ENCODE results near the gene MYH13.
A peak's percentile ranks its signal among the peaks of the same experiment; 100 is the strongest.

The MYH13 gene

DNA sequence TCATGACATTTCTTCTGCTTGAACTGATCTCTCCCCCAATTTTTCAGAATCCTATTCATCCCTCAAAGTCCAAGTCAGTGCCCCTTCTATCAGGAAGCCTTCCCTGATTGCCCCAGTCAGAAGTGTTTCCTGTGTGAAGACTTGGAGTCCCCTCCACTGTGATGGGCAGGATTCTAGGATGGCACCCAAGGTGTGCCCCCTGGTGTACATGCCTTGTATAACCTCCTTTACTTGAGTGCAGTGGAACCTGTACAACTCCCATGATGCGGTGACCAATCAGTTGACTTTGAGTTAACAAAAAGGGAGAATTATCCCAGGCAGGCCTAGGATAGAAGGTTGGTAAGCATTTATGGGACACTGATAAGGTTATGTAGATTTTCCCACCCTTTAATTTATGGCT lies 23.4 kb downstream of the MYH13 start:
- no peak for DNase-seq (ENCODE audit: low read depth in 1 of 2, low spot score in 1 of 2)

DNA sequence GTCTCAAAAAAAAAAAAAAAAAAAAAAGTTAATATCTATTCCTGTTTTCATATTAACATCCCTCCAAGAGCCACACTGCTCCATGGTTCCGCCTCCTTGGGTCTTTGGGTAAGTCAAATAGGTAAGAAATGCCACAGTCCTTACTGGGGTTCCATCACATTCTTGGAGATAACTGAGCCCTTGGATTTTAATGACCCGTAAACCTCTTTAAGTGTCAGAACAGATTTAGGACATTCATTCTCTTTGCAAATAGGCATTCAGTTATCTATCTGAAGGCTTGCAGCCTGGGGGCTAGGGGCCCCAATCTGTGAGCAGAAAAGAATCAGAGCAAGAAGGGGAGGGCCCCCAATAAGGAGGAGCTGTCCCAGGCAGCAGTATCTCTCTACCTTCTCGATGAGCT lies 28.0 kb downstream of the MYH13 start:
- DNase-seq (ENCODE audit: low read depth in 1 of 2, low spot score in 1 of 2), result no peak

DNA sequence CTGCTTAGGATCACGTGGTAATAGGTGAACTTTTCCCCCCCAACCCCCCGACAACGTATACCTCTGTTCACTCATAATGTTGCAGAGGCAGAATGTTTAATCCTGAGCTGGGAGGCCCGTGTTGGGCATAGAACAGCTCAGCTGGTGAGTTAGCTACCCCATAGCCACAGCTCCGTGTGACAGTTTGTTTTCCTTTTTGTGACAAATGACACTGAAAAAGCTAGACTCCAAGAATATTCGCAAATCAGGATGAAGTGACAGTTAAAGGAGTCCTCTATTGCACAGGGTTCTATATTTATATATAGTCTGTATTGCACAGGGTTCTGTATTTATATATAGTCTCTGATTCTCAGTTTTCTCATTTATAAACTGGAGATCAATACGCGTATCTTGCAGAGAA lies 33.8 kb downstream of the MYH13 start:
- DNase-seq (ENCODE audit: low read depth in 1 of 2, low spot score in 1 of 2), result no peak

DNA sequence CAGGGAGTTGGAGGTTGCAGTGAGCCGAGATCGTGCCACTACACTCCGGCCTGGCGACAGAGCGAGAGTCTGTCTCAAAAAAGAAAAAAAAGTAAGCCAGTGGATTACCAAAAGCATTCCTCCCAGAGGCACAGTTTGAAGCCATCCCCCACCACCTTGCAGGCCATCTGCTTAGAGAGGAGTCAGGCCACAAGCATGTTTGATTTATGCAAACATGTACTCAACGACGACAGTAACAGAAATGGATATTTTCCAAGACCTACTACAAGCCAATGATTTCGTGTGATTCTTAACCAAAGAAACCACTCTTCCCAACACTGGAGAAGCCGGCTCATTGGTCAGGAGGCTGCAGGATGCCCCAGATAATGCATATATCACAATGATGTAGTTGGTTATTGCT lies 34.8 kb downstream of the MYH13 start:
- no peak for DNase-seq (ENCODE audit: low read depth in 1 of 2, low spot score in 1 of 2)

DNA sequence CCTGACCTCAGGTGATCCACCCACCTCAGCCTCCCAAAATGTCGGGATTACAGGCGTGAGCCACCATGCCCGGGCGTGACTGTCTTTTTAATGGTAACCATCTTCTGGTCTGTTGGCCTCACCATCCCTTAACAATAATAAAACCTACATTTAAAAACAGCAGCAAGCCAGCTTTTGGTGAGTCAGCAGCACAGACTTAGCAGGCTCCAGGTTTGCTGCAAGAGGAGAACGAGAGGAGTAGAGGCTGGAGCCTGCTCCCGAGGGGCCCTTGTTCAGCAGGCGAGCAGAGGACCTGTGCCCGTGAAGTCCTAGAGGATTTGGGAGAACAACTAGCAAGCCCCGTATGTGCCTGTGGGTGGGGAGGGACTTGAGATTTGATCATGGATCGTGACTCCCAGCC lies 35.7 kb downstream of the MYH13 start:
- no peak for DNase-seq (ENCODE audit: low read depth in 1 of 2, low spot score in 1 of 2)

DNA sequence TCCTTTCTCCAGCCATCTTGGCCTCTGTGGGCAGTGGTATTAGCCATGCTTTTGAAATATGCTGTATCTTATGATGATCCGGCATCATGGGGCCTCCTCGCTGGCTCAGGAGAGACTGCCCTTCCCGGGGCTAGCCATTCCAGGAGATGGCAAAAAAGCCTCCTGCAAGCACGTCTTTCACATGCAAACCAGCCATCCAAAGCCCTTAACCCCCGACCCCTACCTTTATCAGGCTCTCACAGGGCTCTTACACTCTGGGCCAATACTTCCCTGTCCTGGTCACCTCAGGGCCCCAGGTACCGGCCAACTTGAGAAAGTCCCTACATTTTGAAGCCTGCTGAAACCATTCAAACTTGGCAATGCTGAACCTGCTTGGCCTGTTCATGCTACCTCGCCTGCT lies 36.4 kb downstream of the MYH13 start:
- no peak for DNase-seq (ENCODE audit: low read depth in 1 of 2, low spot score in 1 of 2)

DNA sequence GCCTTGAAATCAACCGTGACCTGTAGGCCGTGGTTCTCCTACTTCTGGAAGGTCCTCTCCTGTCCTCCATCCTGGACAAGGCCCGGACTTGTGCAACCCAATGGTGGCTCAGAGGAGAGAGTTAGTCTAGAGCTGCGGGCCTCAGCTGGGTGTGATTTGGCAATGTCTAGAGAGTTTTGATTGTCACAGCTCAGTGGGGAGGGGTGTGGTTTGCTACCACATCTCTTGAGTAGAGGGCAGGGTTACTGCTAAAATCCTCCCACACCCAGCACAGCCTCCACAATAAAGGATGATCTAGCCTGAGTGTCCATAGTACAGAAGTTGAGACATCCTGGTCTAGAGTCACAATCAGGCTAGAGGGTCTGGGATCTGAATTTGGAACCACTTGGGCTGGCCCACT lies 40.3 kb downstream of the MYH13 start:
- DNase-seq (ENCODE audit: low read depth in 1 of 2, low spot score in 1 of 2), result no peak

DNA sequence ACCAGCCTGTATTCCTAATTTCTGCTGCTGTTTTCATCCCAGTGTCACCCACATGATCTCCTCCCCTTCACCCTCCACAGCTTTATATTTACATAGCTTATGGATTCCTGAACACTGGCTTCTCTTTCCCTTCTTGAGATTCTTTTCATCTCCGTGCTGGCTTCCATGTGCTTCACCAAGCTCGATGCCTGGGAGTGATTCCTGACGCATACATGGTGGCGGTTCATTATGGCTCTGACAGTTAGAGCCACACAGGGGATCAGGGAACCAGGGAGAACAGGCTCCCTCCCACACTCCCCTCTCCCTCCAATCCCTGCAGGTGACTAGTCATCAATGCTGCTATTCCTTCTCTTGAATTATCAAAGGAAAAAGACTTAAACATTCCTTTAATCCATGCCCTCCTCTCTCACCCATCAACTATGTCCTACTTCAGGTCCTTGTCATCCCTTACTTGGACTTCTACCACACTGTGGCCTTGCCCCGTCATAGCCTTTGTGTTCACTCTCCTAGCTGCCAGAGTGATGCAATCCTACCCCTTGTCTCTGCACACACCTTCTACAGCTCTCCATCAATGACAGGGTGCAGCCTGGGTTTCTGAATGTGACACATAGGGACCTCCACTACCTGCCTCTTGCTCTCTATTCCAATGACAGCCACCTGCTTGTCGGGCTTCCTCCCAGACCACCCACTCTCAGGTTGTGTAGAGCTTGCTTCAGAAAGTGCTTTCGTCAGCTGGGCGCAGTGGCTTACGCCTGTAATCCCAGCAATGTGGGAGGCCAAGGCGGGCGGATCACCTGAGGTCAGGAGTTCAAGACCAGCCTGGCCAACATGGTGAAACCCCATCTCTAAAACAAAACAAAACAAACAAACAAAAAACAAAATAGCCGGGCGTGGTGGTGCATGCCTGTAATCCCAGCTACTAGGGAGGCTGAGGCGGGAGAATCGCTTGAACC lies 43.6 kb downstream of the MYH13 start:
- DNase-seq (ENCODE audit: low read depth in 1 of 2, low spot score in 1 of 2), result no peak

DNA sequence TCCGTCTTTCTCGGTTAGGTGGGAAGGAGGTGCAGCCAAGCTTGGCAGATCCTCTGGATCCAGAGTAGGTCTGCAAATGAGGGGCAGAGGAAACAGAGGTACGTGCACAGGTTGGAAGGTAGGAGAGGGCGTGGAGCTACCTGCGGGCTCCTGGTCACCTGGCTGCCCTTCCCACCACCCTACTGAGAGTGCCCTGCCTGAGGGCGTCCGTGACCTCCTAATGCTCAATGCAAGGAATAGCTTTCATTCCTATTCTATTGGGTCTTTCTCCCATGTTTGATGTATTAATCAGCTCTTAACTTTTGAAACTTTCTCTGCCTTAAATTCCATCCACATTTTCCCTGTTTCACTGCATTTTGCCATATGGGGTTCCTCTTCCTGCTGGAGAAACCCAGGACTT lies 44.6 kb downstream of the MYH13 start:
- DNase-seq (ENCODE audit: low read depth in 1 of 2, low spot score in 1 of 2), result no peak

DNA sequence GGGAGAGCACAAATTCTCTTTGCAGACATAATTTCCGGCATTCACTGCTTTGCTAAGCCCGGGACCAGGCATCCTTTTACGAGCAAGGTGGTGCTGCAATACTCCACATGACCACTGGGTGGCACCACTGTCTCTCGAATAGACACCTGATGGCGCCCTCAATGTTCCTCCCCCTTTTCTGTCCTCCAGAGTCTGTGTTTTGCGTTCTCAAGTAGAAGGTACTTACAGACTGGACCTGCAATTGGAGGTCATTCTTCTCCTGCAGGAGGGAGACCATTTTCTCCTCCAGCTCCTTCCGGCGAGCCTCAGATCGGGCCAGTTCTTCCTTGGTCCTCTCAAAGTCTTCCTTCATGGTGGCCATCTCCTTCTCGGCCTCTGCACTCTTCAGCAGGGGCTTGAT lies 45.2 kb downstream of the MYH13 start:
- DNase-seq (ENCODE audit: low read depth in 1 of 2, low spot score in 1 of 2), result peak; percentile 33 to 69

DNA sequence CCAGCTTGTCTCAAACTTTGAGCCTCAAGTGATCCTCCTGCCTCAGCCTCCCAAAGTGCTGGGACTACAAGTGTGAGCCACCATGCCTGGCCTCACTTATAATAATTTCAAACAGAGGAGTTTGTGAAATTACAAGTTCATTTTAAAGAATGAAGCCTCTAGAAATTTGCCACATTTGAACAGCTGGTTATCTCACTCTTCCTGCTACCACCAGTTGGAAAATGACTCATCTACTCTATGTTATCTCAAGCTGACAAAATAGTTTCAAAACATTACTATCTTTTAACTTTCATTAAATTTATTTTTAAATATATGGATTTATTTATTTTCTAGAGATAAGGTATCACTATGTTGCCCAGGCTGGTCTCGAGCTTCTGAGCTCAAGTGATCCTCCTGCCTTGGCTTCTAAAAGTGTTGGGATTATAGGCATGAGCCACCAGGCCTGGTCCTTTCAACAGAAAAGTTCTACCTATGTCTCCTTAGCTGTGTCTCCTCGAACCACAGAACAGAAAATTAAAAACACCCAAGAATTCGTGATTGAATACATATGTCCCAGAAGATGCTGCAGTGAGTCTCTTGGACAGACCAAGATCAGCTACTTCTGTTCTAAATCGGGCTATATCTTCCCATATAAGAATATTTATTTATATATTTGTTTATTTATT lies 47.6 kb downstream of the MYH13 start:
- no peak for DNase-seq (ENCODE audit: low read depth in 1 of 2, low spot score in 1 of 2)

DNA sequence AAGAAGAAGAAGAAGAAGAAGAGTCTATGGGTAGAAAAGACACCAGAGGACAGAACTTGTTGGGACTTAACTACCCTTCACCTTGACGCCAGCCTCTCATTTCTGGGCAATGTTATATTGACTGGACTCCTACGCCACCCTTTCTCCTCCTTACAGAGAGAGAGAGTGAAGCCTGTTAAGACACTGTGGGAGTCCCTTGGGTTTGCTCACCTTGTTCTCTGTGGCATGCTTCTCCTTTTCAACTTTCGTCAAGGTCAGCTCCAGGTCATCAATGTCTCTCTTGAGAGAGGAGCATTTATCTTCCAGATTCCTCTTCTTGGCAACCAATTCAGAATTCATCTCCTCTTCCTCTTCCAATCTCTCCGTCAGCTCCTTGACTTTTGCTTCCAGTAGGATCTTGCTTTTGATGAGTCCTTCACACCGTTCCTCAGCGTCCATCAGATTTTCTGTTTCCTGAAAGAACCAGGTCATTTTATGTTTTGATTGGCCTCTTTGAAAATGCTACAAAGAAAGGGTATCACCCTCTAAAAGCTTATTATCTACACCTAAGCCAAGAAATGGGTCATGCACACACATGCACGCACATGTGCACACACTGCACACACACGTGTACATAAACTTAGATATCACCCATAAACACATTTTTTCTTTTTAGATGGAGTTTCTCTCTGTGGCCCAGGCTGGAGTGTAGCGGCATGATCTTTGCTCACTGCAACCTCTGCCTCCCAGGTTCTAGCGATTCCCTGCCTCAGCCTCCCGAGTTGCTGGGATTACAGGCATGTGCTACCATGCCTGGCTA lies 48.8 kb downstream of the MYH13 start:
- no peak for DNase-seq (ENCODE audit: low read depth in 1 of 2, low spot score in 1 of 2)

DNA sequence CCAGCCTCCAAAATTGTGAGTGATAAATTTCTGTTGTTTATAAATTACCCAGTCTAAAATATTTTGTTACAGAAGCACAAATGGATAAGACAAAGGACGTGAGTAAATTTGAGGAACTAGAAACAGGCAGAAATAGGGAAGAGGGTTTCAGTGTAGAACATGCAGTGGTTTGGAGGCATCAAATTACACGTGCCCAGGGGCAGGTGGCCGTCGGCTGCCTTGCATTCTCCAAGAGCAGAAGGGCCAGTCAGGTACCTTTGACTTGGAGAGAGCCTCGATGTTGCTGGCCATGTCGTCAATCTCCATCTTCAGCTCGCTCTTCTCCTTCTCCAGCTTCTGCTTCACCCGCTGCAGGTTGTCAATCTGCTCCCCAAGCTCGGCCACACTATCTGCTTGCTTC lies 54.3 kb downstream of the MYH13 start:
- no peak for DNase-seq (ENCODE audit: low read depth in 1 of 2, low spot score in 1 of 2)

DNA sequence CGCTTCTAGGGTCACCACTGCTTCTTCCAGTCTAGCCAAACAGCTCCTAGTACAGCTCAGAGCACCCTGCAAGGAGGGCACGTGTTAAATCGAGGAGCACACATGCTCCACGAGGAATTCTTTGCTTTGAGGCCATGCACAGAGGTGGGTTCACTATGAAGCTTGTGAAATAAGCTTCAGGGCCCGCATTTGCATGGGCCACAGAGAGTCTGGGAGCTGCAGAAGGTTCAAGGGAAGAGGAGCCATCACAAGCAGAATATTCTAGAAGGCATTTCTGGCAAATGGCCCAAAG lies 55.3 kb downstream of the MYH13 start:
- DNase-seq (ENCODE audit: low read depth in 1 of 2, low spot score in 1 of 2), result no peak

DNA sequence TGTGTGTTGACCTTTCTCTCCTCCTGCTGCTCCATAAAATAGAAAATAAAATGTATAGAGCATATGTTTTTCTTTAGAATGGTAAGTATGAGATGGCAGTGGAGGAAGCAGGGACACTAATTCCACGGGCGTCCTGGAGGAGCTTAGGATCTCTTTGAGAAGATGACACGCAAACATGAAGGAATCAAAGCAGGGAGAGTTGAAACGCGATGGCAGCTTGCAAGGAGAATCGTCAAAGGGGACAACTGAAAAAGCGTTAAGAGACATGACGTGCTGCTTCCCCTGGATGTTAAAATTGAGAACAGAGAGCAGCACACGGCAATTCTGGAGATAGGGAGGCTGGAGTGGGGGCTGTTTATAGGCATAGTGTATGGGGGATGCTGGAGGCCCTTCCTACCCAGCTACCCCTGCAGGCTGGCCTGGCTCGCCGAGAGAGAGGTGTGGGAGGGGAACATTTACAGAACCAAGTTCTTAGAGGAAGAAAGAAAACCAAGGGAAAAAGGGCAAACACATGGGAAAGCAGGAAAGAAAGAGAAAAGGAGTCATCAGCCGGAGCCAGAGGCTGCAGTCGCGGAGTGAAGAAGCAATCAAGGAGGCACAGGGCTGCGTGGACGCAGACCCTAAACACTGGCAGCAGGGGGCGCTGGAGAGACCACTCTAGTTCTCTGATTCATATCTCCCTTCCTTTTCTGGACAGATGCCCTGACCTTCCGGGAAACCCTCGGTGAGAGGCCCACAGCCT lies 55.8 kb downstream of the MYH13 start:
- no peak for DNase-seq (ENCODE audit: low read depth in 1 of 2, low spot score in 1 of 2)

DNA sequence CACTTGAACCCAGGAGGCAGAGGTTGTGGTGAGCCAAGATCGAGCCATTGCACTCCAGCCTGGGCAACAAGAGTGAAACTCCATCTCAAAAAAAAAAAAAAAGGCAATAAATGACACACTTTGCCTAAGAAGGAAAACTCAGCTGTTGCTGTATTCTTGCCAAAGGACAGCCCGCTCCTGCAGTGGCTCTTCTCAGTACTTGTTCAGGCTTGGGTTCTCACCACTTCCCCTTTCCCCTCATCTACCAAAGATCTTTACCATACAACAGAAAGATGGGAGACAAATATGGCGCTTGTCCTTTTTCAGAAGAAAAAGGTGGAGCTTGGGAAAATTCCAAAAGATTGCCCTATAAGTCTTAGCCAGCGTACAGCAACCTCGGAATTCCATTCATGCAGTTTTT lies 58.5 kb downstream of the MYH13 start:
- DNase-seq (ENCODE audit: low read depth in 1 of 2, low spot score in 1 of 2), result no peak

DNA sequence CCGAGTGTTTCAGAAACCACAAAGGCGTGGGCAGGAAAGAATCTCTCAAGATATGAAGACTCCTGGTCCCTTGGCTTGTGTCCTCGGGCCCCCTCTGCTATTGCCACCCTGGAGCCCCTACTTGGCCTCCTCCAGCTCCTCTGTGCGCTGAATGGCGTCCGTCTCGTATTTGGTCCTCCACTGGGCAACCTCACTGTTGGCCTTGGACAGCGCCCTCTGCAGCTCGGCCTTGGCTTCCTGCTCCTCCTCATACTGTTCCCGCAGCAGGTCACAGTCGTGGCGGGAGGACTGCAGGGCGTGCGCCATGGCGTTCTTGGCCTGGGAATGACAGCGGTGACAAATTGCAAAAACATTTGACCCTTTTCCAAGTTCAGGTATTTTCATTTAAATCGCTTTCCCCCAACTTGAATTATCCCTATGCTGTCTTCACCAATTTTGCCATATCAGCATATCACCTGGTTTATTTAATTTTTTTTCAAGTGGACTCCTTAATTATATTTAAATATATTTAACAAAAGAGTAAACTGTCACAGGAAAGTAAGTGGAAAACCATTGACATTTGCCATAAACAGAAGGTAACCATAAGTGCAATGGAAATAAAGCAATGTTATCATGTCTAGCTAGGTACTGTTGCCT lies 59.7 kb downstream of the MYH13 start:
- DNase-seq (ENCODE audit: low read depth in 1 of 2, low spot score in 1 of 2), result no peak

DNA sequence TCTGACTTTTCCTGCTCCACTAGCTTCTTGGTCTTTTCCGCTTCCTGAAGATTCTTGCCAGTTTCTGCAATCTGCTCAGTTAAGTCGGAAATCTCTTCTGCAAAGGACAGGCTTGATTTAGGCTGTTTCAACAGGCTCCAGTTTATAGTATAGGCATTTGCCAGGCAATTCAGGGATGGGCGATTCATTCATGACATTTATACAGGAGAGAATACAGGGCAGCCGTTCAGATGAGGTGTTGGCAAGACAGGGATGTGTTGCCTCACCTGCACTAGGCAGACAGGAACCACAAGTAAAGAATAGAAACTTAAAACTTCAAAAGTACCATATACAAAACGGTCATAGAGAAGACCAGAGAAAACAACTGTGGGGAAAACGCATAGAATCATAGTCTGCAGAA lies 61.7 kb downstream of the MYH13 start:
- no peak for DNase-seq (ENCODE audit: low read depth in 1 of 2, low spot score in 1 of 2)

DNA sequence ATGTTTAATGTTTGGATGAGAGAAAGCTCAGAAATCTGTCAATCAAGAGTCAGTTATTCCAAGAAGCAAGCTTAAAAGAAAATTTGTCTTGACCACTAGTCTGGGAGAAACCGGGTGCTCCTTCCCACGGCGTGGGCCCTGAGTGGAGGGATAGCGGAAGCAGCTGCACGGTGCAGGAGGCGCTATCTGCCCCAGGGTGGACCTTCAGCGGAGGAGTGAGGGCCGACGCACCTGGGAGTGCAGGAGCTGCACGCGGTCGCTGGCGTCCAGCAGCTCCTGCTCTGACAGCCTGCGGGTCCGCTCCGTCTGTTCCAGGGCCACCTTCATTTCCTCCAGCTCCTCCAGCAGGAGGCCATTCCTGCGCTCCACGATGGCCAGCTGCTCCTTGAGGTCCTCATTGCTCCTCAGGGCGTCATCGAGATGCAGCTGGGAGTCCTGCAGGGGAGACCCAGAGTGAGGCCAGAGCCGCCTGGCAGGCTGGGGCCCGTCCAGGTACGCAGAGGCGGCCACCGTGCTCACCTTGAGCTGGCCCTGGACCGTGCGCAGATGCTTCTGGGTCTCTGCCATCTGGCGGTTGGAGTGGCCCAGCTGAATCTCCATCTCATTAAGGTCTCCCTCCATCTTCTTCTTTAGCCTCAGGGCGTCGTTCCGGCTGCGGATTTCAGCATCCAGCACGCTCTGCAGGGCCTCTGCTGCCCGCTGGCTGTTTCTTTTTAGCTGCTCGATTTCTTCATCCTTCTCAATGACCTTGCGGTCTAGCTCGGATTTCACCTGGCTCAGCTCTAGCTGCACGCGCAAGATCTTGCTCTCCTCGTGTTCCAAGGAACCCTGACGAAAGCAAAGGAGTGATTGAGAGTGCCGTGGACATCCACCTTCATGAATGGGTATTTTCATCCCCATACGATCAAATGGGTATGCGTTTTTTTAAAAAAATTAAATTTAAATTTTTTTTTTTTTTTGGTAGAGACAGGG lies 63.5 kb downstream of the MYH13 start:
- no peak for DNase-seq (ENCODE audit: low read depth in 1 of 2, low spot score in 1 of 2)

DNA sequence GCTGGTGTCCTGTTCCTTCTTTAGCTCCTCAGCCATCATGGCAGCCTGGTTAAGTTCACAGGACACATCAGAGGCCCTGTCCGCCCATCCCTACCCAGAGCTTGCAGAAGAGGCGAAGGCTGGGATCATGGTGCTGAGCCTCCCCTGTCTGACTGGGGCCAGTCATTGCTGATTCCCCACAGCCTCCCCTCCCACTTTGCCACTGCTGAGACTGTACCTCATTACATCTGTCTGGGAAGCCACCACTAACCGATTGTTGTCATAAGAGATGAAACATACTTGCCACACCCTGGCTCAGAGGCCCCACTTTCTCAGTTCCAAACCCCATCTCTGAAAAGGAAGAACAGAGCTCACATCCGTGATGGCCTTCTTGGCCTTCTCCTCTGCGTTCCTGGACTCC lies 66.2 kb downstream of the MYH13 start:
- DNase-seq (ENCODE audit: low read depth in 1 of 2, low spot score in 1 of 2), result no peak
